Transverse colon (tissue), 3 donors: Measurements from ENCODE around the gene TPST2.

Source experiments
- CTCF ChIP-seq, 5 experiments: fragments of 200-600 bp in 3 of 5; fragments of 450-650 bp in 2 of 5; sonication (generic) in 3 of 5; IDR thresholded peaks; 1 replicate in 2 of 5; 2 replicates in 3 of 5; pipeline ENCODE4 v1.5.1; 2016 to 2017; ENCODE audit warnings: antibody characterized with exemption in 5 of 5, inconsistent platforms in 3 of 5, mild to moderate bottlenecking in 2 of 5, moderate library complexity in 1 of 5
- POLR2A ChIP-seq: fragments of 450-650 bp; IDR thresholded peaks from one replicate; pipeline ENCODE4 v1.6.1; 2016; ENCODE audit warnings: antibody characterized with exemption, mild to moderate bottlenecking, moderate library complexity

DNA sequence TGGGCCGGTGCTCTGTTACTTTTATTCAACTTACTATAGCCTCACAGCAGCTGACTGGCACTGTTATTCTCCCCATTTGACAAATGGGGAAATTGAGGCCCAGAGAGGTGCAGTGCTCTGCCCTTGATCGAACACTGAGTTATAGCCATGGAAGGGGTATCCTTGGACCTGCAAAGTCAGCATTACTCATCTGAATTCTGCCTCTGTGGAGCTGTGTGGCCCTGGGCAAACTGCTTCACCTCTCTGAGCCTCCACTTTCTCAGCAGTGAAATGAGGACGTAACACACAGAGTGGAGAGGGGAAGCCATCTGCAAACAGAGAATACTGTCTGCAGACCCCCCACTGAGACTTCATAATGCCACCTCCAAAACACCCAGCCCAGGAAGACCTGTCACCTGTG, 25.3 kb downstream of the TPST2 start:
- TF ChIP-seq CTCF (IDR thresholded peaks at IDR 0.05) (no peak), POLR2A (no peak)
